IMR-90 (cell line): ENCODE measurements around the gene EXOC6B. TPM values are rescaled to one million over a fixed set of nuclear protein-coding genes. Genes with fewer than 3 reads are reported as not detected.

ENCODE experiments used
- ATAC-seq: fragments of 200-7000 bp; cut with Tn5 transposase; 2 replicates; pipeline ENCODE4 v1.9.1; 2020; ENCODE audit warnings: low read depth, mild to moderate bottlenecking, moderate library complexity
- BruUV-seq: library from RNA; stranded (reverse); fragments of 400-500 nt; replicated peaks from 2 replicates; lab custom pipeline; 2021; lab: Mats Ljungman, UMichigan
- CTCF ChIA-PET: fragments of 300-600 bp; formaldehyde crosslinking; extraction: SDS; loops from one replicate; lab custom pipeline; 2021; ENCODE audit warnings: antibody characterized with exemption; lab: Yijun Ruan, JAX
- POLR2A ChIA-PET: fragments of 300-600 bp; sonication (Branson Sonifier 250); formaldehyde crosslinking; loops from one replicate; lab custom pipeline; 2022; ENCODE audit warnings: antibody characterized with exemption; ENCODE audit not compliant: unreplicated experiment; lab: Charles Lee
- DNase-seq: peaks from one replicate; pipeline ENCODE4 v3.0.0; 2013
- H2AFZ ChIP-seq: replicated peaks from 2 replicates; pipeline ENCODE3; 2013; ENCODE audit warnings: low read length, mild to moderate bottlenecking; ENCODE audit not compliant: poor library complexity
- H2AK5ac ChIP-seq: 2 replicates; pipeline ENCODE4 v1.6.1; 2013; ENCODE audit warnings: low read depth, low read length, inconsistent platforms
- H2AK9ac ChIP-seq: replicated peaks from 2 replicates; pipeline ENCODE3; 2013; ENCODE audit warnings: mild to moderate bottlenecking, low read depth, low read length, moderate library complexity; ENCODE audit not compliant: poor library complexity
- H2BK120ac ChIP-seq: 2 replicates; pipeline ENCODE4 v1.6.1; 2013; ENCODE audit warnings: low read depth, low read length, inconsistent platforms
- H2BK15ac ChIP-seq: 3 replicates; pipeline ENCODE4 v1.6.1; 2013; ENCODE audit warnings: low read depth, low read length, inconsistent platforms
- H2BK20ac ChIP-seq: 2 replicates; pipeline ENCODE4 v1.6.1; 2013; ENCODE audit warnings: low read depth, mild to moderate bottlenecking, inconsistent platforms, low read length, moderate library complexity
- H2BK5ac ChIP-seq: 2 replicates; pipeline ENCODE4 v1.6.1; 2013; ENCODE audit warnings: mild to moderate bottlenecking, low read depth, low read length, inconsistent platforms; ENCODE audit not compliant: poor library complexity, severe bottlenecking
- H3K14ac ChIP-seq: replicated peaks from 2 replicates; pipeline ENCODE4 v1.6.1; 2013; ENCODE audit warnings: low read depth, low read length, inconsistent platforms
- H3K18ac ChIP-seq: 2 replicates; pipeline ENCODE4 v1.6.1; 2013; ENCODE audit warnings: low read depth, low read length, control low read depth
- H3K23ac ChIP-seq: 2 replicates; pipeline ENCODE4 v1.6.1; 2013; ENCODE audit warnings: low read depth, low read length, inconsistent platforms
- H3K27ac ChIP-seq: 2 replicates; pipeline ENCODE4 v1.5.1; 2013; ENCODE audit warnings: mild to moderate bottlenecking, control low read depth, low read length; ENCODE audit not compliant: insufficient read depth
- H3K27me3 ChIP-seq: 2 replicates; pipeline ENCODE4 v1.6.1; 2013; ENCODE audit warnings: low read length; ENCODE audit not compliant: control insufficient read depth, insufficient read depth
- H3K36me3 ChIP-seq: 2 replicates; pipeline ENCODE4 v1.6.1; 2013; ENCODE audit warnings: low read length, mixed read lengths; ENCODE audit not compliant: control insufficient read depth, insufficient read depth
- H3K4ac ChIP-seq: 2 replicates; pipeline ENCODE4 v1.6.1; 2013; ENCODE audit warnings: low read depth, low read length, inconsistent platforms
- H3K4me1 ChIP-seq: 2 replicates; pipeline ENCODE4 v1.6.1; 2013; ENCODE audit warnings: low read length, mixed read lengths; ENCODE audit not compliant: control insufficient read depth, insufficient read depth
- H3K4me2 ChIP-seq: 2 replicates; pipeline ENCODE4 v1.6.1; 2013; ENCODE audit warnings: low read depth, mild to moderate bottlenecking, control low read depth, low read length, moderate library complexity
- H3K4me3 ChIP-seq: 2 replicates; pipeline ENCODE4 v1.5.1; 2013; ENCODE audit warnings: low read depth, mild to moderate bottlenecking, control low read depth, low read length, moderate library complexity; ENCODE audit not compliant: insufficient read depth
- H3K56ac ChIP-seq: 2 replicates; pipeline ENCODE4 v1.6.1; 2013; ENCODE audit warnings: low read length, inconsistent platforms; ENCODE audit not compliant: insufficient read depth; ENCODE audit errors: extremely low read depth
- H3K79me1 ChIP-seq, 2 experiments: 2 replicates each; pipeline ENCODE4 v1.6.1; 2013; ENCODE audit warnings: low read length in 2 of 2, inconsistent platforms in 1 of 2, low read depth in 1 of 2
- H3K9ac ChIP-seq: 2 replicates; pipeline ENCODE4 v1.6.1; 2013; ENCODE audit warnings: low read depth, low read length, control low read depth
- H3K9me1 ChIP-seq: 2 replicates; pipeline ENCODE4 v1.6.1; 2013; ENCODE audit warnings: low read length, inconsistent platforms; ENCODE audit not compliant: insufficient read depth
- H3K9me3 ChIP-seq: 2 replicates; pipeline ENCODE4 v1.6.1; 2013; ENCODE audit warnings: low read length; ENCODE audit not compliant: control insufficient read depth, insufficient read depth
- H4K20me1 ChIP-seq: 2 replicates; pipeline ENCODE4 v1.6.1; 2013; ENCODE audit warnings: low read length, inconsistent platforms; ENCODE audit not compliant: insufficient read depth
- H4K5ac ChIP-seq: 2 replicates; pipeline ENCODE4 v1.6.1; 2013; ENCODE audit warnings: mild to moderate bottlenecking, low read depth, low read length, control low read depth
- H4K8ac ChIP-seq, 2 experiments: 2 replicates each; pipeline ENCODE4 v1.6.1; 2013; ENCODE audit warnings: low read depth in 2 of 2, low read length in 2 of 2, control low read depth in 1 of 2, inconsistent platforms in 1 of 2
- H4K91ac ChIP-seq: 2 replicates; pipeline ENCODE4 v1.6.1; 2013; ENCODE audit warnings: low read depth, low read length, inconsistent platforms; ENCODE audit not compliant: insufficient read depth
- BHLHE40 ChIP-seq: fragments of 150-350 bp; IDR thresholded peaks from 2 replicates; pipeline ENCODE4 v1.6.1; 2016; ENCODE audit warnings: mild to moderate bottlenecking, low read depth, low read length
- CEBPB ChIP-seq: IDR thresholded peaks from 2 replicates; pipeline ENCODE4 v1.6.1; 2012; ENCODE audit warnings: low read depth, low read length, improper control_type of control experiment
- CHD1 ChIP-seq: IDR thresholded peaks from 2 replicates; pipeline ENCODE4 v1.6.1; 2012; ENCODE audit warnings: low read depth, low read length, improper control_type of control experiment
- ELK1 ChIP-seq: fragments of 150-350 bp; IDR thresholded peaks from 2 replicates; pipeline ENCODE4 v1.6.1; 2016; ENCODE audit warnings: low read depth, mild to moderate bottlenecking, low read length, moderate library complexity, borderline replicate concordance
- FOS ChIP-seq: fragments of 150-350 bp; IDR thresholded peaks from 2 replicates; pipeline ENCODE4 v1.6.1; 2016; ENCODE audit warnings: low read depth, low read length
- MAFK ChIP-seq: IDR thresholded peaks from 2 replicates; pipeline ENCODE4 v1.6.1; 2012; ENCODE audit warnings: low read depth, low read length, improper control_type of control experiment
- MAZ ChIP-seq: IDR thresholded peaks from 2 replicates; pipeline ENCODE4 v1.6.1; 2012; ENCODE audit warnings: low read depth, mild to moderate bottlenecking, low read length, improper control_type of control experiment, moderate library complexity, borderline replicate concordance
- MXI1 ChIP-seq: IDR thresholded peaks from 2 replicates; pipeline ENCODE4 v1.6.1; 2012; ENCODE audit warnings: low read depth, mild to moderate bottlenecking, low read length, moderate library complexity, borderline replicate concordance
- NFE2L2 ChIP-seq: fragments of 150-350 bp; IDR thresholded peaks from 2 replicates; pipeline ENCODE4 v1.6.1; 2016; ENCODE audit warnings: low read depth, mild to moderate bottlenecking, low read length
- POLR2A ChIP-seq: IDR thresholded peaks from 2 replicates; pipeline ENCODE4 v1.6.1; 2012; ENCODE audit warnings: mild to moderate bottlenecking, low read depth, low read length
- RAD21 ChIP-seq: IDR thresholded peaks from 2 replicates; pipeline ENCODE4 v1.6.1; 2012; ENCODE audit warnings: low read length, improper control_type of control experiment
- RCOR1 ChIP-seq: IDR thresholded peaks from 2 replicates; pipeline ENCODE4 v1.6.1; 2012; ENCODE audit warnings: mild to moderate bottlenecking, low read length, improper control_type of control experiment; ENCODE audit not compliant: insufficient replicate concordance
- RFX5 ChIP-seq: IDR thresholded peaks from 2 replicates; pipeline ENCODE4 v1.8.0; 2012; ENCODE audit warnings: low read depth, mild to moderate bottlenecking, low read length, moderate library complexity
- SMC3 ChIP-seq: fragments of 150-350 bp; IDR thresholded peaks from 2 replicates; pipeline ENCODE4 v1.6.1; 2016; ENCODE audit warnings: low read depth, mild to moderate bottlenecking, antibody characterized with exemption, low read length, moderate library complexity
- USF2 ChIP-seq: fragments of 150-350 bp; IDR thresholded peaks from 2 replicates; pipeline ENCODE4 v1.6.1; 2017; ENCODE audit warnings: mild to moderate bottlenecking, antibody characterized with exemption, low read length, low read depth
- WGBS, 2 experiments: methylation state at CpG; one replicate each; pipeline versions ENCODE4 v1.1.5 to v1.1.7; 2013; ENCODE audit warnings: missing lambda C conversion rate in 2 of 2; ENCODE audit not compliant: insufficient read length in 1 of 2; ENCODE audit errors: extremely low coverage in 2 of 2; 5-methylcytosine and 5-hydroxymethylcytosine counted together
- dilution Hi-C: fragments of 300-500 bp; cut with HindIII; formaldehyde crosslinking; loops from one replicate; pipeline ENCODE4 v1.14.3; 2018; ENCODE audit warnings: low sequenced_read_pairs; ENCODE audit not compliant: unreplicated experiment
- in situ Hi-C: fragments of 300-500 bp; cut with MboI; formaldehyde crosslinking; loops from 3 replicates; pipeline ENCODE4 v1.14.3; 2019; ENCODE audit warnings: low sequenced_read_pairs, inconsistent platforms, mixed read lengths
- intact Hi-C: fragments of 100-400 bp; cut with micrococcal nuclease; formaldehyde crosslinking; loops from 2 replicates; pipeline ENCODE4 v1.10.0; 2022
- polyA plus RNA-seq, 3 experiments: library from polyadenylated mRNA; depleted of rRNA; stranded (reverse); fragments of >200 nt; gene quantifications; 2 replicates each; pipeline ENCODE4 v1.2.3, GENCODE V29; 2012; ENCODE audit warnings: low replicate concordance in 1 of 3
- total RNA-seq: library from RNA; depleted of rRNA; stranded (reverse); fragments of >200 nt; gene quantifications from 2 replicates; pipeline ENCODE4 v1.2.3, GENCODE V29; 2012
- TF ChIP-seq, protein P1 (sequence below): conservative IDR thresholded peaks from 2 replicates; pipeline ENCODE4 v1.5.1; 2012; ENCODE audit warnings: mild to moderate bottlenecking, low read depth, low read length, improper control_type of control experiment

Gene EXOC6B
- total and polyA plus RNA-seq, 2 of the 4 experiments (the other 2 are of a cell fraction) = 10.2 to 29.4 TPM

GRCh38 chr2:72439892-72440291 lies 385.9 kb downstream of the EXOC6B start:
- H3K9me3 ChIP-seq = no peaks in the 10 kb centered on the region; the same call in 1 of the 2 replicates
- BruUV-seq = no TSS peak
- no peak overlapping the region for H3K56ac ChIP-seq
- H3K18ac ChIP-seq = no peak overlapping the region
- TF ChIP-seq, protein P1, sequence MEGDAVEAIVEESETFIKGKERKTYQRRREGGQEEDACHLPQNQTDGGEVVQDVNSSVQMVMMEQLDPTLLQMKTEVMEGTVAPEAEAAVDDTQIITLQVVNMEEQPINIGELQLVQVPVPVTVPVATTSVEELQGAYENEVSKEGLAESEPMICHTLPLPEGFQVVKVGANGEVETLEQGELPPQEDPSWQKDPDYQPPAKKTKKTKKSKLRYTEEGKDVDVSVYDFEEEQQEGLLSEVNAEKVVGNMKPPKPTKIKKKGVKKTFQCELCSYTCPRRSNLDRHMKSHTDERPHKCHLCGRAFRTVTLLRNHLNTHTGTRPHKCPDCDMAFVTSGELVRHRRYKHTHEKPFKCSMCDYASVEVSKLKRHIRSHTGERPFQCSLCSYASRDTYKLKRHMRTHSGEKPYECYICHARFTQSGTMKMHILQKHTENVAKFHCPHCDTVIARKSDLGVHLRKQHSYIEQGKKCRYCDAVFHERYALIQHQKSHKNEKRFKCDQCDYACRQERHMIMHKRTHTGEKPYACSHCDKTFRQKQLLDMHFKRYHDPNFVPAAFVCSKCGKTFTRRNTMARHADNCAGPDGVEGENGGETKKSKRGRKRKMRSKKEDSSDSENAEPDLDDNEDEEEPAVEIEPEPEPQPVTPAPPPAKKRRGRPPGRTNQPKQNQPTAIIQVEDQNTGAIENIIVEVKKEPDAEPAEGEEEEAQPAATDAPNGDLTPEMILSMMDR = no peak
- TF ChIP-seq SMC3 (no peak), BHLHE40 (no peak), NFE2L2 (no peak), MAFK (no peak), MXI1 (no peak), POLR2A (no peak), FOS (no peak), CEBPB (no peak), CHD1 (no peak), RFX5 (no peak), RCOR1 (no peak), RAD21 (no peak), USF2 (no peak), ELK1 (no peak), MAZ (no peak)
- no peak overlapping the region for H2AK5ac ChIP-seq
- intact Hi-C loops = no loop called here
- H4K5ac ChIP-seq = no peak overlapping the region
- H4K91ac ChIP-seq = no peak overlapping the region
- no peak overlapping the region for H2BK20ac ChIP-seq
- POLR2A ChIA-PET = no interaction called here
- dilution Hi-C loops = no loop called here
- no peaks in the 10 kb centered on the region for H3K79me1 ChIP-seq
- H3K4me3 ChIP-seq = no peak overlapping the region
- no peak overlapping the region for H2AK9ac ChIP-seq
- no peak overlapping the region for H3K9ac ChIP-seq
- no peak overlapping the region for H2BK120ac ChIP-seq
- no peaks in the 10 kb centered on the region for H3K9me1 ChIP-seq
- no peak overlapping the region for H2BK15ac ChIP-seq
- WGBS, 2 experiments = no CpG with 5 or more reads among the region's 5 CpGs
- no peak overlapping the region for H3K4me2 ChIP-seq
- CTCF ChIA-PET = no interaction called here
- H3K4me1 ChIP-seq = no peaks in the 10 kb centered on the region
- no peak overlapping the region for H4K8ac ChIP-seq
- no peaks in the 10 kb centered on the region for H3K36me3 ChIP-seq
- H2AFZ ChIP-seq = no peak overlapping the region
- no peak overlapping the region for H3K4ac ChIP-seq
- no peak overlapping the region for H2BK5ac ChIP-seq
- no peak overlapping the region for H3K27ac ChIP-seq
- H3K14ac ChIP-seq = no peak overlapping the region
- no peaks in the 10 kb centered on the region for H3K27me3 ChIP-seq
- no peaks in the 10 kb centered on the region for H4K20me1 ChIP-seq
- no peak overlapping the region for H3K23ac ChIP-seq
- ATAC-seq (no peak), DNase-seq (no peak)
- in situ Hi-C loops = no loop called here
